SK-N-SH treated with all-trans-retinoic acid at 6 μM for 48 hours (cell line): ENCODE results near the gene DMAC2.
"Not testable (repeated sequence)": the region's sequence is repeated elsewhere in the genome, so short reads cannot be mapped to it uniquely, and the experiment has no call there.

ENCODE experiments used
- ATAC-seq: fragments of 200-7000 bp; cut with Tn5 transposase; 3 replicates; pipeline ENCODE4 v1.9.1; 2020; ENCODE audit warnings: mild to moderate bottlenecking, moderate library complexity
- ARNTL ChIP-seq: fragments of 450-650 bp; formaldehyde crosslinking; IDR thresholded peaks from 2 replicates; pipeline ENCODE4 v1.5.0; 2020; ENCODE audit warnings: low read depth, mild to moderate bottlenecking, moderate library complexity, borderline replicate concordance
- CSDC2 ChIP-seq: fragments of 250-450 bp; sonication (Bioruptor Pico); IDR thresholded peaks from 2 replicates; pipeline ENCODE4 v1.5.0; 2020; ENCODE audit warnings: mild to moderate bottlenecking, moderate library complexity
- ESRRG ChIP-seq: fragments of 250-450 bp; sonication (Bioruptor Pico); IDR thresholded peaks from 2 replicates; pipeline ENCODE4 v1.6.1; 2021; ENCODE audit warnings: mild to moderate bottlenecking
- ISL1 ChIP-seq: fragments of 250-450 bp; sonication (Bioruptor Pico); IDR thresholded peaks from 2 replicates; pipeline ENCODE4 v2.1.2; 2022; ENCODE audit warnings: mild to moderate bottlenecking, moderate library complexity
- RARB ChIP-seq: fragments of 250-450 bp; sonication (Bioruptor Pico); IDR thresholded peaks from 2 replicates; pipeline ENCODE4 v1.8.0; 2021; ENCODE audit warnings: mild to moderate bottlenecking, moderate library complexity
- TOX ChIP-seq: fragments of 250-450 bp; sonication (Bioruptor Pico); IDR thresholded peaks from 2 replicates; pipeline ENCODE4 v1.8.0; 2021; ENCODE audit warnings: mild to moderate bottlenecking, moderate library complexity, borderline replicate concordance
- ZC3H10 ChIP-seq: fragments of 250-450 bp; sonication (Bioruptor Pico); IDR thresholded peaks from 2 replicates; pipeline ENCODE4 v1.5.1; 2021; ENCODE audit warnings: mild to moderate bottlenecking, moderate library complexity
- ZNF8 ChIP-seq: fragments of 450-650 bp; formaldehyde crosslinking; IDR thresholded peaks from 2 replicates; pipeline ENCODE4 v1.5.0; 2020; ENCODE audit warnings: mild to moderate bottlenecking, moderate library complexity
- TF ChIP-seq, protein P1 (sequence below): fragments of 250-450 bp; sonication (Bioruptor Pico); IDR thresholded peaks from 2 replicates; pipeline ENCODE4 v1.8.0; 2021; ENCODE audit warnings: low read depth, mild to moderate bottlenecking, moderate library complexity, borderline replicate concordance

DMAC2 gene

DNA sequence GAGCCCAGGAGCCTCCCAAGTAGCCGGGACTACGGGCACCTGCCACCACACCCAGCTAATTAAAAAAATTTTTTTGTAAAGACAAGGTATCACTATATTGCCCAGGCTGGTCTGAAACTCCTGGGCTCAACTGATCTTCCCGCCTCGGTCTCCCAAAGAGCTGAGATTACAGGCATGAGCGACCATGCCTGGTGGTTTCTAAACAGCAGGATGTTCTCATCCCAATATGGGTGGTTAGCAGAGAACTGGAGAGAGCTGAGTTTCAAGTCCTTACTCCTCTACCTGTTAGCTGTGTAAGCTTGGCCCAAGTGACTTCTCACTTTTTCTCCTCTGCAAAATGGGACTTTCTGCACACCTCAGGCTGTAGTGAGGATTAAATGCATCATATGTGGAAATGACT is 55.4 kb downstream of the DMAC2 start (continued):
- TF ChIP-seq, protein P1, sequence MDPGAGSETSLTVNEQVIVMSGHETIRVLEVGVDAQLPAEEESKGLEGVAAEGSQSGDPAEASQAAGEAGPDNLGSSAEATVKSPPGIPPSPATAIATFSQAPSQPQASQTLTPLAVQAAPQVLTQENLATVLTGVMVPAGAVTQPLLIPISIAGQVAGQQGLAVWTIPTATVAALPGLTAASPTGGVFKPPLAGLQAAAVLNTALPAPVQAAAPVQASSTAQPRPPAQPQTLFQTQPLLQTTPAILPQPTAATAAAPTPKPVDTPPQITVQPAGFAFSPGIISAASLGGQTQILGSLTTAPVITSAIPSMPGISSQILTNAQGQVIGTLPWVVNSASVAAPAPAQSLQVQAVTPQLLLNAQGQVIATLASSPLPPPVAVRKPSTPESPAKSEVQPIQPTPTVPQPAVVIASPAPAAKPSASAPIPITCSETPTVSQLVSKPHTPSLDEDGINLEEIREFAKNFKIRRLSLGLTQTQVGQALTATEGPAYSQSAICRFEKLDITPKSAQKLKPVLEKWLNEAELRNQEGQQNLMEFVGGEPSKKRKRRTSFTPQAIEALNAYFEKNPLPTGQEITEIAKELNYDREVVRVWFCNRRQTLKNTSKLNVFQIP (CRISPR knock-in tag): no peak
- TF ChIP-seq ISL1 (CRISPR knock-in tag) (no peak), ARNTL (CRISPR knock-in tag) (no peak), RARB (CRISPR knock-in tag) (no peak), TOX (no peak), CSDC2 (CRISPR knock-in tag) (no peak), ZNF8 (no peak), ESRRG (CRISPR knock-in tag) (no peak), ZC3H10 (no peak)
- TF ChIP-seq, all 23 proteins: peak for 0

DNA sequence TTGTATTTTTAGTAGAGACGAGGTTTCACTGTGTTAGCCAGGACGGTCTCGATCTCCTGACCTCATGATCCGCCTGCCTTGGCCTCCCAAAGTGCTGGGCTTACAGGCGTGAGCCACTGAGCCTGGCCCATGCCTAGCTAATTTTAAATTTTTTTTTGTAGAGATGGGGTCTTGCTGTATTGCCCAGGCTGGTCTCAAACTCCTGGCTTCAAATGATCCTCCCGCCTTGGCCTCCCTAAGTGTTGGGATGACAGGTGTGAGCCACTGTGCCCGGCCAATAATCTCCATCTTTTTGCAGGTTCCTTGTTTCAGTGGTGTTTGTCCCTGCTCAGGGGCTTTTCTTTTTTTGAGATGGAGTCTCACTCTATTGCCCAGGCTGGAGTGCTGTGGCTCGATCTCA is 58.2 kb downstream of the DMAC2 start:
- not testable (repeated sequence) for ATAC-seq
